ENCODE data around the gene DAPK1.

- TF ChIP-seq CTCF (IDR thresholded peaks at IDR 0.05) (no peak), RCOR1 (IDR thresholded peaks at IDR 0.05; ENCODE audit: low read length) (no peak), FOSL2 (IDR thresholded peaks at IDR 0.05; ENCODE audit: borderline replicate concordance, low read depth) (no peak), SIN3A (IDR thresholded peaks at IDR 0.05; ENCODE audit: borderline replicate concordance, low read depth, low read length) (no peak), JUND (IDR thresholded peaks at IDR 0.05) (no peak), TAF1 (IDR thresholded peaks at IDR 0.05; ENCODE audit: borderline replicate concordance, low read depth, low read length) (no peak), POLR2AphosphoS5 (IDR thresholded peaks at IDR 0.05; ENCODE audit: low read depth, low read length) (no peak), MAX (IDR thresholded peaks at IDR 0.05; ENCODE audit: low read depth) (no peak), RFX5 (IDR thresholded peaks at IDR 0.05; ENCODE audit: low read length) (no peak)
Measured at GRCh38 chr9:87674565-87675299, 177.1 kb downstream of the DAPK1 start.

Data from SK-N-SH (cell line).